VCaP (cell line): ENCODE measurements around the gene NME8.

Source experiments
- H3K27ac ChIP-seq: fragments of 450-650 bp; 2 replicates; pipeline ENCODE4 v1.5.1; 2017
- TF ChIP-seq, protein P1 (sequence below): fragments of 450-650 bp; conservative IDR thresholded peaks from 2 replicates; pipeline ENCODE4 v1.5.1; 2017; ENCODE audit warnings: mild to moderate bottlenecking, moderate library complexity

Gene NME8

DNA sequence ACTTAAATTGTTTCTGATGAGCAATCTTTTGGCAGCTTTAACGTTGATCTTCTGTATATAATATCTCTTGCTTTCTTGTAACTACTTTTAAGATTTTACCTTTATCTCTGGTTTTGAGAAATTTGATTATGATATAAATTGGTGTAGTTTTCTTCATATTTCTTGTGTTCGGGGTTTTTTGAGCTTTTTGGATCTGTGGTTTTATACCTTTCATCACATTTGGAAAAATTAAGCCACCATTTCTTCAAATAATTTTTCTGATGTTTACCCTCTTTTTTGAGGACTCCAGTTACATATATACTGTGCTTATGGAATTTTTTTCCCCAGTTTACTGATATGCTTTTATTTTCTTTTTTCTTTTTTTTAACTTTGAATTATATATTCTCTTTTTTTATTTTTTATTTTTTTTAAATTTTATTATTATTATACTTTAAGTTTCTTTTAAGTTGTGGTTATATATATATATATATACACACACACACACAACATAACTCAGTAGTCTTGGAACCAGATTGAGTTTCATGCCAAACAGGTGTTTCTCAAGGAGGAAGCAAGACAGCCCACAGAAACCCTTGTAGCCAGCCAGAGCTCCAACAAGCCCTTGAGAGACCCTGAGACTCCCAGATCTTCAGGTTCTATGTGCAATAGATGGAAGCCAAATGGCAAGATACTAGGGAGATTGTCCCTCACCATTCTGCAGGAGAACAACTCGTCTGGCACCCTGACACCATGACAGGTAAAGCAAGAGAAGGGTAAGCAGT lies 27.5 kb upstream of the NME8 start:
- H3K27ac ChIP-seq: no peak overlapping the region
- TF ChIP-seq, protein P1, sequence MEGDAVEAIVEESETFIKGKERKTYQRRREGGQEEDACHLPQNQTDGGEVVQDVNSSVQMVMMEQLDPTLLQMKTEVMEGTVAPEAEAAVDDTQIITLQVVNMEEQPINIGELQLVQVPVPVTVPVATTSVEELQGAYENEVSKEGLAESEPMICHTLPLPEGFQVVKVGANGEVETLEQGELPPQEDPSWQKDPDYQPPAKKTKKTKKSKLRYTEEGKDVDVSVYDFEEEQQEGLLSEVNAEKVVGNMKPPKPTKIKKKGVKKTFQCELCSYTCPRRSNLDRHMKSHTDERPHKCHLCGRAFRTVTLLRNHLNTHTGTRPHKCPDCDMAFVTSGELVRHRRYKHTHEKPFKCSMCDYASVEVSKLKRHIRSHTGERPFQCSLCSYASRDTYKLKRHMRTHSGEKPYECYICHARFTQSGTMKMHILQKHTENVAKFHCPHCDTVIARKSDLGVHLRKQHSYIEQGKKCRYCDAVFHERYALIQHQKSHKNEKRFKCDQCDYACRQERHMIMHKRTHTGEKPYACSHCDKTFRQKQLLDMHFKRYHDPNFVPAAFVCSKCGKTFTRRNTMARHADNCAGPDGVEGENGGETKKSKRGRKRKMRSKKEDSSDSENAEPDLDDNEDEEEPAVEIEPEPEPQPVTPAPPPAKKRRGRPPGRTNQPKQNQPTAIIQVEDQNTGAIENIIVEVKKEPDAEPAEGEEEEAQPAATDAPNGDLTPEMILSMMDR: no peak

DNA sequence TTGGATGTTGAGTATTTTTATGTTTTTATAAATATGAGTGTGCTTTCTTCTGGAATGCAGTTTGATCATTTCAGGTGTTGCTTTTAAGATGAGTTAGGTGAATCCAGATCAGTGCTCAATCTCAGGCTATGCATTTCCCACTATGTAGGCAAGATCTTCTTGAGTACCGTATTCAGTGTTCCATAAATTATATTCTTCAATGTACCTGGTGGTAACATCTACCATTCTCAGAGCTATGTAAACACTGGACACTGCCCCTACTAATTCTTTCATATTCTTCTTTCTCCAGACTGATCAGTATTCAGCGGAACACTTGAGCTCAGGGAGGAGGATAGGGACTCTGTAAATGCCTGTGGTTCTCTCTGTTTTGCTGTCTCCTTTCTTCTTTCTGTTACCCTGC lies 25.5 kb upstream of the NME8 start:
- TF ChIP-seq, protein P1: no peak

DNA sequence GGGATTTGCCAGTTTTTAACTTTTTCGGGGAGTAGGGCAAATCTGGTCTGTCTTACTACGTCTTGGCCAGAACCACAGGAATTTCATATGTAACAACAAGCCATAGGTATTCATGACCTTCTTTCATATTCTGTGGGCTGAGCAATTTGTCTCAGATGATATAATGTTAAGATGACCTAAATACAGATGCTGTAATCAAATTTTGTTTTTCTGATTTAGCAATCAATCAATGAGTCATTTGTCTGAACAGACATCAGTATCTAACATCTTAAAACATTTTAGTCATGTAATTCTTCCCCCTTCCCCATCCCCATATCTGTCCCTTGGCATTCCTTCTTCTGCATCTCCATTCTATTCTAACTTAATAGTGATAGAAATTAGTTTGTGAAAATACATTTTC lies 24.8 kb upstream of the NME8 start:
- TF ChIP-seq, protein P1: no peak
- no peak overlapping the region for H3K27ac ChIP-seq

More for the DNA sequence above, 25.5 kb upstream of the NME8 start:
- H3K27ac ChIP-seq: no peak overlapping the region

DNA sequence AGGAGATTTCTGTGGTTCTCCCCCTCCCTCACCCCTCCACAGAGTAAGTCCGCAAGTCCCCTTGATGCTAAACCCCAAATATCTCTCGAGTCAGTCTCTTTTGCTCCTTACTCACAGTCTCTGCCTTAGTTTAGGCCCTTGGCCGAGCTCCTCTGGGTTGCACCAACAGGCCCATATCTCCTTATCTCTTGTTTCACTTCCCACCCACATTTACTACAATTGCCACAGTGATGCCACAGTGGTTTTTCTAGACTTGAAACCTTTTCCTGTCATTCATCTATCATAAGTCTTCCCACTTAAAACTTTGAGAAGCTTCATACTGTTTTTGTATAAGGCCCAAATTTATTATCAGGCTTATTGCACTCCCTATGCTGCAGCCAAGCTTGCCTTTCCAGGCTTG lies 23.4 kb upstream of the NME8 start:
- TF ChIP-seq, protein P1: no peak
- H3K27ac ChIP-seq: no peak overlapping the region

DNA sequence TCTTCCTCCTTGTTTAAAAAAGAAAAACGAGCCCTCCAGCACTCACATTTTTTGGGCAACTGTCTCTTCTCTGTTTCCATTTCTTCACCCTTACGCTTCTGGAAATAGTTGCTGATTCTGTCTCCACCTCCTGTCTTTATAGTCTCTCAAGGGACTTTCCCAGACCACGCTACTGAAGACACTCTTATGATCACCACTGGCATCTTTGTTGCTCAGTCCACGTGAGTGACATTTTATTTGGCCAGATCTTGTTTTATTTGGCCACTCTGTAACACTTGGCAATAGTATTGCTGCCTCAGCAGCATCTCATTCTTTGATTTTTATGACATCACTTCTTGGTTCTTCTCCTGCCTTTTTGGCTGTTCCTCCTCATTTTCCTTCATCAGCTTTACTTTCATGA lies 21.6 kb upstream of the NME8 start:
- TF ChIP-seq, protein P1: no peak

DNA sequence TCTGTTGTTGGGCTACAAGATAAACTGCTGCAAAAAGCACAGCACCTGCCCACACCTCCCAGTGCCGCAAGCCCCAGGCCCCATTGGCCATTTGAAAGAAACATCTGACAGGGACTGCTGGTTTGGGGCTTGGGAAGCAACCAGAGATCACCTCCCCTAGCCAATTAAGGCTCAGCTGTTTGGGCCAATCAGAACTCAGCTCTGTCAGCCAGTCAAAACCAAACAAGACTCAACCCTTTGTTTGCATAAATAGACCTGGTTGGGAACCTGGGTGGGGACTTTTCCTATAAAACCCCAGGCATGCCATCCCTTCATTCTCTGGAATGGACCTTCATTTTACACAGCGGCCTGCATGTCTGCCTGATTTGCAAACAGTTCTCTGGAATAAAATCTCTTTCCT lies 17.2 kb upstream of the NME8 start:
- TF ChIP-seq, protein P1: no peak
- no peak overlapping the region for H3K27ac ChIP-seq

More for the DNA sequence above, 21.6 kb upstream of the NME8 start:
- no peak overlapping the region; the same call in 1 of the 2 replicates for H3K27ac ChIP-seq

DNA sequence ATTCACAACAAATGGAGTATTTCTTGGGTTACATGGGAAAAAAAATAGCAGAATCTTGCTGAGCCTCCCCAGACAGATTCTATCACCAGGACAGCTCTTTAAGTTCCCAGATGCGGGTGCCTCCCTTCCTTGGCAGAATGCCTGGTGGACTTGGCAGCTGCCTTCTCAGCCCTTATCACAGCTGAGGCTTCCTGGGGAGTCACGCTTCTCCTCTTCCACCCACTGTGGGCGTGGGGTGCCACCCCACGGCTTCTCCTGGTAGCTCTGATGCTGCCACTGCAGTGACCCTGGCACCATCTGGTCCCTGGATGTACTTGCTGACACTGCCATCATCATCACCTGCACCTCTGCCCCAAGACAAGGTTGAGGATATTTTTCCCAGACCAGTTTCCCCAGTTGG lies 16.2 kb upstream of the NME8 start:
- peak overlapping the region; percentile 21; the same call in 1 of the 2 replicates for H3K27ac ChIP-seq
- TF ChIP-seq, protein P1: peak; percentile 76
